Skeletal muscle tissue (tissue), 4 donors: ENCODE data around the gene TRIM62. TPM values are rescaled to one million over a fixed set of nuclear protein-coding genes. Genes with fewer than 3 reads are reported as not detected.
"Not testable (repeated sequence)": the region's sequence is repeated elsewhere in the genome, so short reads cannot be mapped to it uniquely, and the experiment has no call there.

Experiments
- H3K27ac ChIP-seq: one replicate; pipeline ENCODE4 v1.7.0; 2013; ENCODE audit warnings: mild to moderate bottlenecking, low read depth, low read length, inconsistent platforms
- H3K27me3 ChIP-seq, 3 donors: one replicate each; pipeline ENCODE4 v1.7.0; 2013; ENCODE audit warnings: low read length in 3 of 3; ENCODE audit not compliant: control insufficient read depth in 3 of 3, insufficient read depth in 3 of 3
- H3K36me3 ChIP-seq, 3 donors: one replicate each; pipeline ENCODE4 v1.7.0; 2013; ENCODE audit warnings: low read length in 3 of 3; ENCODE audit not compliant: control insufficient read depth in 3 of 3, insufficient read depth in 3 of 3
- H3K4me1 ChIP-seq, 3 donors: one replicate each; pipeline ENCODE4 v1.7.0; 2013; ENCODE audit warnings: low read length in 3 of 3, mild to moderate bottlenecking in 3 of 3; ENCODE audit not compliant: control insufficient read depth in 3 of 3, insufficient read depth in 3 of 3
- H3K4me3 ChIP-seq, 3 donors: one replicate each; pipeline ENCODE4 v1.7.0; 2013; ENCODE audit warnings: low read length in 3 of 3
- H3K9ac ChIP-seq, 3 donors: one replicate each; pipeline ENCODE4 v1.7.0; 2013; ENCODE audit warnings: low read length in 3 of 3, mild to moderate bottlenecking in 3 of 3, moderate library complexity in 2 of 3, low read depth in 1 of 3
- H3K9me3 ChIP-seq, 3 donors: one replicate each; pipeline ENCODE4 v1.7.0; 2013; ENCODE audit warnings: low read length in 3 of 3; ENCODE audit not compliant: control insufficient read depth in 3 of 3
- total RNA-seq: library from RNA; depleted of rRNA; stranded (reverse); fragments of >200 nt; gene quantifications from one replicate; pipeline ENCODE4 v1.2.3, GENCODE V29; 2014
- donor health status: Osteomylitis.

The TRIM62 gene
- total RNA-seq, 1 donor from 2014 or later = 3.1 TPM

- Histone ChIP-seq H3K4me3 (no peak overlapping the region), H3K36me3 (peaks cover 0 to 2% (median under 1%) of the 10 kb centered on the region in 3 donors), H3K4me1 (peaks cover 3 to 16% (median 8%) of the 10 kb centered on the region in 3 donors), H3K9me3 (no peaks in the 10 kb centered on the region), H3K9ac (no peak overlapping the region), H3K27me3 (no peaks in the 10 kb centered on the region), H3K27ac (no peak overlapping the region)
These were observed 40.6 kb downstream of the TRIM62 start for GRCh38 chr1:33141216-33141615.

DNA sequence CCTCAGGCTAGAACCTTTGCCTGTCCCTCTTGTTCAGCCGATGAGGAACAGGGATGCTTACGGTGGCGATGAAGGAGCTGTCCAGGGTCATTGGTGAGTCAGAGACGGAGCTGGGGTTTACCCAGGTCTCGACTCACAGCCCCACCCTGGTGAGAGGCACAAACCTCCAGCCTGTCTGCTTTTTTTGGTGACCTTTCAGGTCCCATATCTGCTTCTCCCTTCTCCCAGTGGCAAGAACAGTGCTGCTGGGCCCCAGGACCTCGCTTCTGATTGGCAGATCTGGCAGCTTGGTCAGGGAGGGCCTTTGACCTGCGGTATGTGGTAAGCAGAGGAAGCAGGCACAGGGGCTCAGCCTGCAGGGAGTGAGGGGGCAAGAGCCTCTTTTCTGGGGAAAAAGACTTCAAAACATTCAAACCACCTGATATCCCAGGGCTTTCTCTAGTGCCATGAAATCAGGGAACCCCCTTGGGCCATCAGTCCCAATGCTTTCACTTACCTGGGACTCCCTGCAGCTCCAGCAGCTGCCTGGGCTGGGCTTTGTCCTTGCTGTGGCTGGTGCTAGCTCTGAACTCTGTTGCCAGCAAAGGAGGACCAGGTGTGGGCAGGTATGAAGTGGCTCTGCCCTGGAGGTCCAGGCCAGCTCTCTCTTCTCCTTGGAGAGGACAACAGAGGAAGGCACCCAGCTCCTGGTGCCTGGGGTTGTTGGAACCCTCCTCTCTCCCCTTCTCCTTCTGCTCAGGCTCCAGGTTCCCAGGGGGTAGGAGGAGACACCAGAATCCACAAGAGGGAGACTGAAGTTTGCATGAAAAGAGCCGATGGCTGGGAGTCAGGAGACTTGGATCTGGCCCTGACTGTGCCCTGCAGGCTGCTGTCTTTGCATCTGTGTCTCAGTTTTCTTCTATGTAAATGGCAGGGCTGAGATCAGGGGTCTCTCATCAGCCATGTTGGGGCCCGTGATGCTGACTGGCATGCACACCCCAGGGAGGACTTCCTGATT is 41.4 kb downstream of the TRIM62 start:
- Histone ChIP-seq H3K27ac (no peak overlapping the region), H3K27me3 (no peaks in the 10 kb centered on the region), H3K4me3 (no peak overlapping the region), H3K9me3 (no peaks in the 10 kb centered on the region), H3K36me3 (no peaks in the 10 kb centered on the region), H3K4me1 (peaks cover 3 to 17% (median 8%) of the 10 kb centered on the region in 3 donors), H3K9ac (no peak overlapping the region)

DNA sequence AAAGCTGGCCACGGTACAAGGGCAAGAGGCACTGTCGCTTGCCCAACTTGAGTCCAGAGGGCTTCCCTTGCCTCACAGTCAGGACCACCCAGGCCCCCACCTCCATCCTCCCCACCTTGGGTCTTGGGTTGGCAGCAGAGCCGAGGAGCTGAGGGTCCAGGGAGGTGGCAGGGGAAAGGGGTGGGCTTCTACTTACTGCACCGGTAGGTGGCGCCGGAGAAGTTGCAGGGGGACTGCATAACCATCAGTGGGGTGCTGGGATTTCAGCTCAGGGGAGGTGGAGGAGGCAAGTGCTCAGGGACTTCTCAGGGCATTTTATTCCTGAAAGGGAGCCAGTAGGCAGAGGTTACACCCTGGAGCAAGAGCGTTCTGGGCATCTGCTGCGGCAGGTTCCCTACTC is 44.0 kb downstream of the TRIM62 start:
- Histone ChIP-seq H3K9ac (peak overlapping the region in 1 of 3 donors; percentile 3), H3K36me3 (peaks cover 0 to 2% (median 0%) of the 10 kb centered on the region in 3 donors), H3K27me3 (no peaks in the 10 kb centered on the region), H3K4me3 (no peak overlapping the region), H3K9me3 (no peaks in the 10 kb centered on the region), H3K4me1 (peaks cover 9 to 26% (median 13%) of the 10 kb centered on the region in 3 donors), H3K27ac (no peak overlapping the region)

DNA sequence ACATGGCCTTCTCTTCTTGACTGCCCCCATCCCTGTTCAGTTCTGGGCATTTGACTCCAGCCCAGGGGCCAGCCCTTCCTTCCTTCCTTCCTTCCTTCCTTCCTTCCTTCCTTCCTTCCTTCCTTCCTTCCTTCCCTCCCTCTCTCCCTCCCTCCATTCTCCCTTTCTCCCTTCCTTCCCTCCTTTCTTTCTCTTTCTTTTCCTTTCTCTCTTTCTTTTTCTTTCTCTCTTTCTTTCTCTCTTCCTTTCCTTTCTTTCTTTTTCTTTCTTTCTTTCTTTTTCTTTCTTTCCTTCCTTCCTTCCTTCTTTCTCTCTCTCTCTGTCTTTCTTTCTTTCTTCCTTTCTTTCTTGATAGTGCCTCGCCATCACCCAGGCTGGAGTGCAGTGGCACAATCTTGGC is 45.8 kb downstream of the TRIM62 start:
- not testable (repeated sequence) for H3K27me3 ChIP-seq, H3K9ac ChIP-seq, H3K4me3 ChIP-seq, H3K27ac ChIP-seq, H3K9me3 ChIP-seq, H3K36me3 ChIP-seq
- H3K4me1 ChIP-seq = peaks cover 7 to 26% (median 22%) of the 10 kb centered on the region in 3 donors

DNA sequence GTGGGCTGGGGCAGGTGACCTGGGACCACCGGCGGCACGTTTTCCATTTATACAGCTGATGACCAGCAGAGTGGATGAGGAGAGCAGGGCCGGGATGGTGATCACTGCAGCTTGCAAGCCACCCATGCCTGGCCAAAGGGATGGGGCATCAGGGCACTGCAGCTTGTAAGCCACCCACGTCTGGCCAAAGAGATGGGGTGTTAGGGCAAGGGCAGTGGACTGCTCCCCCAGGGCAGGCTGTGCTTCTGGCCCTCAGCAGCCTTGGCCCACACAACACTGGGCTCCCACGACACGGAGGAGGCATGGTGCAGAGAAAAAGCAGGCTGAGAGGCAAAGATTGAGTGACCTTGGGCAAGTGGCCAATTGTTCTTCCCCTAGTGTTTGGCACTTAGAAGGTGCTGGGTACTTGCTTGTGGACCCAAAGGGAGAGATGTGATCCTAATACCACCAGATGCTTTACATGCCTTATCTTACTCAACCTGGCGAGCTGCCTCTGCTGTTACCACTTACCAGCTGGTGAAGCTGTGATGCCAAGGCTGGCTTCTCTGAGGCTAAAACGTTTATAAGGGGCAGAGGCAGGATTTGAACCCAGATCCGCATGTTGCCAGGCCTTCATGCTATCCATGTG is 48.3 kb downstream of the TRIM62 start:
- H3K27ac ChIP-seq = no peak overlapping the region
- peak overlapping the region in 1 of 3 donors; percentile 8 for H3K9ac ChIP-seq
- peaks cover 7 to 38% (median 36%) of the 10 kb centered on the region in 3 donors for H3K4me1 ChIP-seq
- H3K4me3 ChIP-seq = peak overlapping the region in 1 of 3 donors; percentile 22
- no peaks in the 10 kb centered on the region for H3K9me3 ChIP-seq
- H3K36me3 ChIP-seq = peaks cover 0 to 2% (median 0%) of the 10 kb centered on the region in 3 donors
- no peaks in the 10 kb centered on the region for H3K27me3 ChIP-seq

- Histone ChIP-seq H3K9me3 (no peaks in the 10 kb centered on the region), H3K36me3 (peaks cover 0 to 2% (median 0%) of the 10 kb centered on the region in 3 donors), H3K4me3 (no peak overlapping the region), H3K4me1 (peaks cover 17 to 44% (median 40%) of the 10 kb centered on the region in 3 donors), H3K27me3 (no peaks in the 10 kb centered on the region), H3K27ac (no peak overlapping the region), H3K9ac (no peak overlapping the region)
These were observed 49.3 kb downstream of the TRIM62 start for GRCh38 chr1:33132549-33132948.

DNA sequence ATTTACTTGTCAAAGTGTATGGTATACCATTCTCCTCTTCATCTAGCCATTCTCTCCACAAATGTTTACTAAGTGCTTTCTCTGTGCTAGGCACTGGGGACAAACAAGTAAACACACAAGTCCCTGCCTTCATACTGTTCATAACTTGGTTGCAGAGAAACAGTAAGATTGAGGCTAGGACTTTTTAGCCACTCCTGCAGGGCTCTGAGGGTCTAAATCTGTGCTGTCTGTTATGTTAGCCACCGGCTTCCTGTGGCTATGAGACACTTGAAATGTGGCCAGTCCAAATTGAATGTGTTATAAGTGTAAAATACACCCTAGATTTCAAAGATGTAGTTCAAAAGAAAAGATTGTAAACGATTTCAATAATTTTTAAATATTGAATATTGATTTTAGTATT is 50.7 kb downstream of the TRIM62 start:
- Histone ChIP-seq H3K27ac (no peak overlapping the region), H3K9ac (no peak overlapping the region), H3K9me3 (no peaks in the 10 kb centered on the region), H3K27me3 (no peaks in the 10 kb centered on the region), H3K4me1 (peaks cover 21 to 51% (median 46%) of the 10 kb centered on the region in 3 donors), H3K4me3 (no peak overlapping the region), H3K36me3 (peaks cover 0 to 2% (median 0%) of the 10 kb centered on the region in 3 donors)

GRCh38 chr1:33130297-33130696 is 51.5 kb downstream of the TRIM62 start:
- no peak overlapping the region for H3K4me3 ChIP-seq
- H3K4me1 ChIP-seq = peaks cover 23 to 53% (median 45%) of the 10 kb centered on the region in 3 donors
- H3K27ac ChIP-seq = peak overlapping the region; percentile 6
- no peaks in the 10 kb centered on the region for H3K27me3 ChIP-seq
- H3K9me3 ChIP-seq = no peaks in the 10 kb centered on the region
- peaks cover 0 to 2% (median 0%) of the 10 kb centered on the region in 3 donors for H3K36me3 ChIP-seq
- no peak overlapping the region for H3K9ac ChIP-seq

GRCh38 chr1:33128781-33129180 is 53.1 kb downstream of the TRIM62 start:
- no peaks in the 10 kb centered on the region for H3K9me3 ChIP-seq
- peak overlapping the region in 1 of 3 donors; percentile 1 for H3K9ac ChIP-seq
- peaks cover 0 to 2% (median 0%) of the 10 kb centered on the region in 3 donors for H3K36me3 ChIP-seq
- peaks cover 23 to 49% (median 40%) of the 10 kb centered on the region in 3 donors for H3K4me1 ChIP-seq
- H3K27ac ChIP-seq = no peak overlapping the region
- no peaks in the 10 kb centered on the region for H3K27me3 ChIP-seq
- peak overlapping the region in 1 of 3 donors; percentile 10 for H3K4me3 ChIP-seq
